DND-41 (cell line): ENCODE results near the gene KCNT2.

Experiments used
- EZH2 ChIP-seq: IDR thresholded peaks from 3 replicates; pipeline ENCODE4 v1.6.1; 2012; ENCODE audit warnings: borderline replicate concordance, low read depth, mild to moderate bottlenecking, moderate library complexity, low read length, inconsistent platforms; ENCODE audit not compliant: severe bottlenecking
- TF ChIP-seq, protein P1 (sequence below): IDR thresholded peaks from 2 replicates; pipeline ENCODE4 v1.5.1; 2012; ENCODE audit warnings: borderline replicate concordance, low read length, moderate library complexity, mild to moderate bottlenecking; ENCODE audit not compliant: poor library complexity, severe bottlenecking; ENCODE audit errors: extremely low read depth

- TF ChIP-seq, protein P1, sequence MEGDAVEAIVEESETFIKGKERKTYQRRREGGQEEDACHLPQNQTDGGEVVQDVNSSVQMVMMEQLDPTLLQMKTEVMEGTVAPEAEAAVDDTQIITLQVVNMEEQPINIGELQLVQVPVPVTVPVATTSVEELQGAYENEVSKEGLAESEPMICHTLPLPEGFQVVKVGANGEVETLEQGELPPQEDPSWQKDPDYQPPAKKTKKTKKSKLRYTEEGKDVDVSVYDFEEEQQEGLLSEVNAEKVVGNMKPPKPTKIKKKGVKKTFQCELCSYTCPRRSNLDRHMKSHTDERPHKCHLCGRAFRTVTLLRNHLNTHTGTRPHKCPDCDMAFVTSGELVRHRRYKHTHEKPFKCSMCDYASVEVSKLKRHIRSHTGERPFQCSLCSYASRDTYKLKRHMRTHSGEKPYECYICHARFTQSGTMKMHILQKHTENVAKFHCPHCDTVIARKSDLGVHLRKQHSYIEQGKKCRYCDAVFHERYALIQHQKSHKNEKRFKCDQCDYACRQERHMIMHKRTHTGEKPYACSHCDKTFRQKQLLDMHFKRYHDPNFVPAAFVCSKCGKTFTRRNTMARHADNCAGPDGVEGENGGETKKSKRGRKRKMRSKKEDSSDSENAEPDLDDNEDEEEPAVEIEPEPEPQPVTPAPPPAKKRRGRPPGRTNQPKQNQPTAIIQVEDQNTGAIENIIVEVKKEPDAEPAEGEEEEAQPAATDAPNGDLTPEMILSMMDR, result no peak
- TF ChIP-seq EZH2, result no peak
Measured at GRCh38 chr1:196259316-196259715, 348.9 kb downstream of the KCNT2 start.
